Renal pelvis (tissue), 4 donors: ENCODE data around the gene GPR42. TPM values are rescaled to one million over a fixed set of nuclear protein-coding genes. Genes with fewer than 3 reads are reported as not detected.
"Not testable (repeated sequence)": the region's sequence is repeated elsewhere in the genome, so short reads cannot be mapped to it uniquely, and the experiment has no call there.

Source experiments
- DNase-seq: peaks from one replicate; pipeline ENCODE4 v3.0.0-alpha.2; 2013
- polyA plus RNA-seq, 3 donors: library from polyadenylated mRNA; unstranded; fragments of 120-200 nt; gene quantifications; one replicate each; pipeline ENCODE4 v1.2.1, GENCODE V29; 2013; ENCODE audit not compliant: insufficient read length in 3 of 3

The GPR42 gene
- polyA plus RNA-seq, 3 donors = 0.18 TPM; not detected in 2

DNA sequence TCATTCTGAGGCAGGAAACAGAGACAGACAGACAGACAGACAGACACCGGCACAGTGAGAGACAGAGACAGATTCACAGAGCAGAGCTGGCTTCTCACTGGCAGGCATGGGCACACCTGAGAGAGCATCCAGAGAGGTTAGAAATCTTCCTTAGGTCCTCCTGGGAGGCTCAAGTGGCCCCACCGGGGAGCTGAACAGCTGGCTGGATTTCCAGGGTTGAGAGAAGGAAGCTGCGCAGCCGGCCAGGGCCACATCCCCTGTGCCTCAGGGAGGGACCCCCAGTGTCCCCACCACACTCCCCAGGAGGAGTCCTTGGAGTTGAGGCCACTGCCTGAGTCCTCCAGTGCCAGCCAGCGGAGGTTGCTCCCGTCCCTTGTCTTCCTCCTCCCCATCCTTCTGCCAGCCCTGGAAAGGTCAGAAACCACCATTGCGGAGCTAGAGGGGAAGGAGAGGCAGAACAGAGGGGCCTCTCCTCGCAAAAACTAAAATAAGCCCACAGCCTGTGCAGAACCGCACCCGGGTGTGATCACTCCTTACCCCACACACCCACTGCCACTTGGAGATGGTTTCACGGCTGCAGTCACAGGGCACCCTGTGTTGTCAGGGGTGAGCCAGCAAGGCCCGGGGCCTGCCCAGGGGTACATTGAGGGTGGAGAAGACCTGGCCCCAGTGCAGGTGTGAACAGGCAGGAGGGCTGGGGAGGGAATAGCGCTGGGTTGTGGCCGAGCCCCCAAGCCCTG lies 8.4 kb upstream of the GPR42 start:
- no peak for DNase-seq

DNA sequence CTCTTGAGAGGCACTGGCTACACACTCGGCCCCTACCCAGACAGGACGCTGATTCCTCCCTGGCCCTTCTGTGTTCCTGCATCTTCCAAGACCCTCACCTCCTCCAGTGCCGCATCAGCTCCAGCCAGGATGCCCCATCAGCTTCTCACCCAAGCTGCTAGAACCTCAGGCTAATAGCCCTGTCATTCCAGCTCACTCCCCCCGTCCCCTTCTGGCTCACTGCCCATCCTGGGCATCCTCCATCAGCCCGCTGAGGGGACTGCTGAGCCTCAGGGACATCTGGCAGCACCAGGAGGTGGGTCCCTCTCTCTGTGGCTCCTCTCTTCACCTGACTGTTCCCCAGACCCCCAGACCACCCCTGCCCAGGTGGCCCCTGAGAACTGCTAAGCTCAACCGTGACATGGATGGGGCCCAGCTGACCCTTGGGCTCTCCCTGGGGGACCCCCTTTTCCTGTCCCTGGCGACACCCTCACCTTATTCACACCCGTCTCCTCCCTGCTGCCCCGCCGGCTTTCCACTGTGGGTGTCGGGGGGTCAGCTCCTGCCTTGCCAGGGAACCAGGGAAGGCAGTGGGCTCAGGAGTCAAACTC lies 7.8 kb upstream of the GPR42 start:
- no peak for DNase-seq

DNA sequence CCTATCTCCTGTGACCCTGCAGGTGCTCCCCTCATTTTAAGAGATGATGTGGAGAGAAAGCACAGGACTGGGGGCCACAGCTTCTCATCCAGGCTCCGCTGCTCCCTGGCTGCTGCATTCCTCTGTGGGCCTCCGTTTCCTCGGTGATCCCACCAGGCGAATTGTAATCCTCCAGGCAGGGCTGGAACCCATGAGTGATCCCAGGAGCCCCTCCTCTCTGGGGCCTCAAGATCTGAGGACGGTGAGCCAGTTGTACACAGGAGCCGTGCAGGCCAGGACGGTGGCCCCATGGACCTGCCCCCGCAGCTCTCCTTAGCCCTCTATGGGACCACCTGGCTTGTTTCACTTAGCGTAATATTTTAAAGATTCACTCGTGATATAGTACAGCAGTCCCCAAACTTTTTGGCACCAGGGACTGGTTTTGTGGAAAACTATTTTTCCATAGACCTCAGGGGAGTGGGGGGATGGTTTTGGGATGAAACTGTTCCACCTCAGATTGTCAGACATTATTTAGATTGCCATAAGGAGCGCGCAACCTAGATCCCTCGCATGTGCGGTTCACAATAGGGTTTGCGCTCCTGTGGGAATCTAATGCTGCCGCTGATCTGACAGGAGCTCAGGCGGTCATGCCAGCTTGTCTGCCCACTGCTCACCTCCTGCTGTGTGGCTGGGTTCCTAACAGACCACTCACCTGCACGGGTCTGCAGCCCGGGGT lies 7.0 kb upstream of the GPR42 start:
- no peak for DNase-seq

DNA sequence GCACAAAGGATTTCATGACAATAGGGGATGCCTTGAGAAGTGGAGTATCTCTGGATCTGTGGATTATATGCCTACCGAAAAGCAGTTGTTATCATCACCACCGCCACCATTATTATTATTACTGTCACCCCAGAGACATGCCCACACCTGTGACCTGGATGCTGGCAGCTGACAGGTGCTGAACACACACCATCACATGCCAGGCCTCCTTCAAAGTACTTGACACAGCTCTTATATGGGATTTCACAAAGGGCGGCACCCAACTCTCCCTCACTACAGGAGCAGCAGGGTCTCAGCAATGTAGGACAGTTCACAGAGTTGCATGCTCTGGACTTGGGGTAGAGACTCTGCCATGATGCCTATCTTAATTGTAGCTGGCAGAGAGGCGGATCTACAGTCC lies 5.6 kb upstream of the GPR42 start:
- DNase-seq = no peak

DNA sequence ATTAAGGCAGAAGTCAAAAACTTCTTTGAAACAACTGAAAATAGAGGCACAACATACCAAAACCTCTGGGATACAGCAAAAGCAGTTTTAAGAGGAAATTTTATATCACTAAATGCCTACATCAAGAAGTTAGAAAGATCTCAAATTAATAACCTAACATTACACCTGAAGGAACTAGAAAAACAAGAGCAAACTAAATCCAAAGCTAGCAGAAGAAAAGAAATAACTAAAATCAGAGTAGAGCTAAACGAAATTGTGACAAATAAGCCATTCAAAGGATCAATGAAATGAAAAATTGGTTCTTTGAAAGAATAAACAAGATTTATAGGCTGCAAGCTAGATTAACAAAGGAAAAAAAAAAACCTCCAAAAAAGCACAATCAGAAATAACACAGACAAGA lies 2.5 kb upstream of the GPR42 start:
- no peak for DNase-seq

DNA sequence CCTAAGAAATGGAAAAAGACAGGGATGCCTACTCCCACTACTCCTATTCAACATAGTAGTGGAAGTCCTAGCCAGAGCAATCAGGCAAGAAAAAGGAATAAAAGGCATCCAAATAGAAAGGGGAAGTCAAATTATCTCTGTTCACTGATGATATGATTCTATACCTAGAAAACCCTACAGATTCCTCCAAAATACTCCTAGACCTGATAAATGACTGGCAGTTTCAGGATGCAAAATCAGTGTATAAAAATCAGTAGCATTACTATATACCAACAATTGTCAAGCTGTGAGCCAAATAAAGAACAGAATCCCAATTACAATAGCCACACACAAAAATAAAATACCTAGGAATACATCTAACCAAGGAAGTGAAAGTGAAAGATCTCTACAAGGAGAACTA lies 1.3 kb upstream of the GPR42 start:
- DNase-seq = no peak

DNA sequence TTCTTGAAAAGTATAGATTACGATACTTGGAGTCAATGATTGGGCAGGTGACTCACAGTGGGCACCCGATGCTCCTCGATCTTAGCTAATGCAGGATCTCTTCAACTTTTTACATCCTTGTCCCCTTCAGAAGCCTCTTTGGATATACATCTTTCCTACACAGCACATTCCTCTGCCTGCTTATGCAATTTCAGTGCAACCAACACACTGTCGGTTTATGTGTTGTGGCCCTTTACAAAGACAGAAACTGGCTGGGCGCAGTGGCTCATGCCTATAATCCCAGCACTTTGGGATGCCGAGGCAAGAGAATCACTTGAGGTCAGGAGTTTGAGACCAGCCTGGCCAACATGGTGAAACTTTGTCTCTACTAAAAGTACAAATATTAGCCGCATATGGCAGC lies 2.6 kb downstream of the GPR42 start:
- no peak for DNase-seq

DNA sequence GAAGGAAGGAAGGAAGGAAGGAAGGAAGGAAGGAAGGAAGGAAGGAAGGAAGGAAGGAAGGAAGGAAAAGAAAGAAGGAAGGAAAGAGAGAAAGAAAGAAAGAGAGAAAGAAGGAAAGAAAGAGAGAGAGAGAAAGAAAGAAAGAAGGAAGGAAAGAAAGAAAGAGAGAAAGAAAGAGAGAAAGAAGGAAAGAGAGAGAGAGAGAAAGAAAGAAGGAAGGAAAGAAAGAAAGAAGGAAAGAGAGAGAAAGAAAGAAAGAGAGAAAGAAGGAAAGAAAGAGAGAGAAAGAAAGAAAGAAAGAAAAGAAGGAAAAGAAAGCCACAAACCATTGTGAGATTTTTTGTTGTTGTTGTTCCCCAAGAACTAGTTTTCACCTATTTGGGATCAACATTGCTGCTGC lies 3.2 kb downstream of the GPR42 start:
- not testable (repeated sequence) for DNase-seq

DNA sequence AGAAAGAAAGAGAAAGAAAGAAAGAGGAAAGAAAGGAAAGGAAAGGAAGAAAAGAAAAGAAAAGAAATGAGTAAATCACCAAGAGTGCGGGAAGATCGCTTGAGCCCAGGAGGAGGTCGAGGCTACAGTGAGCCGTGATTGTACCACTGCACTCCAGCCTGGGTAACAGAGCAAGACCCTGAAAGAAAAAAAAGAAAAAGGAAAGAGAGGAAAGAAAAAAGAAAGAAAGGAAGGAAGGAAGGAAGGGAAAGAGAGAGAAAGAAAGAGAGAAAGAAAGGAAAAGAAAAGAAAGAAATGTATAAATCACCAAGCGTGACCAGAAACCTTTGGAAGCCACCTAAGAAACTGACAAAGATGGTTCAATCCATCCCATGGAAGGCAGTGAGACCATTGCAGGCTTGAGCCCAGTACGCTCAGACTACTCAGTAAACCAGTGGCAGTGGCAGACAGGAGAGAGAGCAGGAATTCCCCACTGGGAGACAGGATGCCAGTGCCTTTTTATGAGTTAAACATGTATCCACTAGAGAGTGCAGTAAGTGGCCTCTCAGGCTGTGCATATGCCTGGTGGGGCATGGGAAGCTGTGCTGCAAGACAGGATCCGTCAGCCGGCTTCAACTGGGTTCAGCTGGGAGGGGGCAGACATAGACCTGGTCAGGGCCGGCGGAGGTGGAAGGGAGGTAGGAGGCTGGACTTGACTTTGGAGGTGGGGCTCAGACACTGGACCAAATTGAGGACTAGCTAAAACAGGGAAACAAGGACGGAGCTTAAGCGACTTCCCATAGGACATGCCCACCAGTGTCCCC lies 4.8 kb downstream of the GPR42 start:
- no peak for DNase-seq

DNA sequence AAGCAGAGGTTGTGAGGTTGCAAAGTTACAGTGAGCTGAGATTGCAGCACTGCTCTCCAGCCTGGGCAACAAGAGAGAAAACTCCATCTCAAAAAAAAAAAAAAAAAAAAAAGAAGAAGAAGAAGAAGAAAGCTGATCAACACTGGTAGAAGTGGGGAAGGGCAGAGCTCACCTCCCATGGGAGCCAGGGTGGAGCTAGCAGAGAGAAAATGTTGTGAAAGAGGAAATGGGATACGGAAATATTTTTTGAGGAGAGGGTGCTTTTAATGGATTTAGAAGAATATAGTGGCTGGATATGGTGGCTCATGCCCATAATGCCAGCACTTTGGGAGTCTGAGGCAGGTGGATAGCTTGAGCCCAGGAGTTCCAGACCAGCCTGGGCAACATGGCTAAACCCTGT lies 6.8 kb downstream of the GPR42 start:
- DNase-seq = no peak

DNA sequence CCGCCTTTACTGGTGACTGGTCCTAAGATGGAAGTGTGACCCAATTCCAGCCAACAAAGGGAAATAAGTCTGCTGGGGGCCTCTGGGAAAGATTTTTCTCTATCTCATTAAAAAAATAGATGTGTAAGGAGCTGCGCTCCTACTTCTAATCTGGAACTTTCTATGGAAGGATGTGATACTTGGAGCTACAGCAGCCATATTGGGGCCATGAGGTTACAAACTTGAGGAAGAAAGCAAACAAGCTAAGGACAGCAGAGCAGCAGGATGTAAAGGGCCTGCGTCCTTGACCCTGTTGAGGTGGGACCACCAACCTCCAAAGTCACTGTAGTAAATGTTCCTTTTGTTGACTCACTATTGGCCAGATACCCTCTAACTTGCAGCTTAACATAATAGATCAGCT lies 7.5 kb downstream of the GPR42 start:
- no peak for DNase-seq

DNA sequence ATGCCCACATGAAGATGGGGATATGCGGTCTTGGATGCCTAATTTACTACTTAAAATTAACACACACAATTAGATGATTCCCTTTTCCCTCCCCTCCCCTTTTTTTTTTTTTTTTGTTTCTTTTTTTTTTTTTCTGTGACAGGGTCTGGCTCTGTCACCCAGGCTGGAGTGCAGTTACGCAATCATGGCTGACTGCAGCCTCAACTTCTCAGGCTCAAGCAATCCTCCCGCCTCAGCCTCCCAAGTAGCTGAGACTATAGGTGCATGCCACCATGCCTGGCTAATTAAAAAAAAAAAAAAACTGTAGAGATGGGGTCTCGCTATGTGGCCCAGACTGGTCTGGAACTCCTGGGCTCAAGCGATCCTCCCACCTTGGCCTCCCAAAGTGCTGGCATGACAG lies 8.7 kb downstream of the GPR42 start:
- not testable (repeated sequence) for DNase-seq

DNA sequence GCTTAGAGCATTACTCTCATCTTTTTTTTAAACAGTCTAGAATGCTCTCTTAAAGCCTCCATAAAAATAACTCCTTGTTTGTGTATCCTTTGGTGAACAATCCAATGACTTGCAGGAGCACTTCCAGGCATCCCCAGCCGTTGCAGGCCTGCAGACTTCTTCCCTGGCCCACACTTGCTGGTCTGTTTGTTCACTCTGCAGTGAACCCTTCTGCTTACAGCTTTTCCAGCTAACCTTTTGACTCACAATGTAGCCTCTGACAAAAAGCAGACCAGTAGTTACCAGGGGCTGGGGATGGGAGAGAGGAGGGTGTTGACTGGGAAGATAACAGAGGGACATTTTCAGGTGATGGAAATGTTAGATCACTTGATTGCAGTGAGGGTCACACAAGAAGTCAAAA lies 9.1 kb downstream of the GPR42 start:
- DNase-seq = no peak

DNA sequence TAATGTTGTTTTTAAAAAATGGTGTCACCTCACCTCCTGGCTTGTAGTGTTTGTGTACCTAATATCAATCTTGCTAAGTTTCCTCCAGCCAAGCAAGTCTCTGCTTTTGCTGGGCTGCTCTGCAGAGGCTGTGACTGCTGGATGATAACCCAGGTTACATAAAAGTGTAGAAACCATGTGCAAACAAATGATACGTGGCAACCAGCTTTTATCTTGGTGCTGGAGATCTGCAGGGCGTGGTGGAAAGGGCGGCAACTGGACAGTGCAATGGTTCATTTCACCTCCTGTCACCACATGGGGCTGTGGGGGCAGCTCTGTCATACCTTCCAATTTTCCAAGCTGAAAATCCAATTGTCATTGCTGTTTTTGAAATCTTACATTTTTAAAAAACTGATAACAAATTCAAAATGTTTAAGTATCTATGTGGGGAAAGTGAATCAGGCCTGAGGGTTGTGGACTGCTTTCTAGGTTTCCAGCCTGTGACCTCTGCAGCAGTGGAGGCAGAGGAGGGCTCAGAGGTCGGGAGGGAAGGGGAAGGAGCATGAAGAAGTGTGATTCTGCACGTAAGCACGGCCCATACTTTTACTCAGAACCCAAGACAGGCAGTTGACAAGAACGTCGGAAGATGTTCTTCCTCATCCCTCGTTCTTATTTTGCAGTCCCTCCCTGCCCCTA lies 9.7 kb downstream of the GPR42 start:
- DNase-seq = no peak

DNA sequence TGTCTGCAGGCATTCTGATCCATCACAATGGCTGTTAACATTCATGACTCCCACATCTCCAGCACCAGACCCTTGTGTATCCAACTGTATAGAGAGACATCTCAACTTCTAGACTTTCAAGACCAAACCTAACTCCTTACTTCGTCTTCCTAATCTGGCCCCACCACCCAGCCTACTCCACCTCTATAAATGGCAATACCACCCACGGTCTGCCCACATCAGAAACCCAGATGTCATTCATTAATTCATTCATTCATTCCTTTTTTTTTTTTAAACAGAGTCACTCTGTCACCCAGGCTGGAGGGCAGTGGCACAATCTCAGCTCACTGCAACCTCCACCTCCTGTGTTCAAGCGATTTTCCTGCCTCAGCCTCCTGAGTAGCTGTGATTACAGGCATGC lies 10.4 kb downstream of the GPR42 start:
- no peak for DNase-seq

DNA sequence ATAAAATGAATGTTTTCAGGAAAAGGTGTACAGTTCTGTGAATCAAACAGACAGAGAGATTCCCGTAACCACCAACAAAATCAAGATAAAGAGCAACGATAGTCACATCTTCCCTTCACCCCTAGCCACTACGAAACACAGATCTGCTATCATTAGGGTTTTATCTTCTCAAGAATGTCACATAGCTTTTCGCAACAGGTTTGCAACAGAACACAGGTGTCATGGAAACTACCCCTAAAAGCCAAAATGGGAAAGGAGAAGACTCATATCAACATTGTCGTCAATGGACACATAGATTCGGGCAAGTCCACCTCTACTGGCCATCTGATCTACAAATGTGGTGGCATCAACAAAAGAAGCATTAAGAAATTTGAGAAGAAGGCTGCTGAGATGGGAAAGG lies 11.1 kb downstream of the GPR42 start:
- no peak for DNase-seq

DNA sequence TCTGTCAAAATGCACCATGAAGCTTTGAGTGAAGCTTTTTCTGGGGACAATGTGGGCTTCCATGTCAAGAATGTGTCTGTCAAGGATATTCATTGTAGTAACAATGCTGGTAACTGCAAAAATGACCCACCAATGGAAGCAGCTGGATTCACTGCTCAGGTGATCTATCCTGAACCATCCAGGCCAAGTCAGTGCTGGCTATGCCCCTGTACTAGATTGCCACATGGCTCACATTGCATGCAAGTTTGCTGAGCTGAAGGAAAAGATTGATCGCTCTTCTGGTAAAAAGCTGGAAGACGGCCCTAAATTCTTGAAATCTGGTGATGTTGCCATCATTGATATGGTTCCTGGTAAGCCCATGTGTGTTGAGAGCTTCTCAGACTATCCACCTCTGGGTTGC lies 12.7 kb downstream of the GPR42 start:
- DNase-seq = no peak

DNA sequence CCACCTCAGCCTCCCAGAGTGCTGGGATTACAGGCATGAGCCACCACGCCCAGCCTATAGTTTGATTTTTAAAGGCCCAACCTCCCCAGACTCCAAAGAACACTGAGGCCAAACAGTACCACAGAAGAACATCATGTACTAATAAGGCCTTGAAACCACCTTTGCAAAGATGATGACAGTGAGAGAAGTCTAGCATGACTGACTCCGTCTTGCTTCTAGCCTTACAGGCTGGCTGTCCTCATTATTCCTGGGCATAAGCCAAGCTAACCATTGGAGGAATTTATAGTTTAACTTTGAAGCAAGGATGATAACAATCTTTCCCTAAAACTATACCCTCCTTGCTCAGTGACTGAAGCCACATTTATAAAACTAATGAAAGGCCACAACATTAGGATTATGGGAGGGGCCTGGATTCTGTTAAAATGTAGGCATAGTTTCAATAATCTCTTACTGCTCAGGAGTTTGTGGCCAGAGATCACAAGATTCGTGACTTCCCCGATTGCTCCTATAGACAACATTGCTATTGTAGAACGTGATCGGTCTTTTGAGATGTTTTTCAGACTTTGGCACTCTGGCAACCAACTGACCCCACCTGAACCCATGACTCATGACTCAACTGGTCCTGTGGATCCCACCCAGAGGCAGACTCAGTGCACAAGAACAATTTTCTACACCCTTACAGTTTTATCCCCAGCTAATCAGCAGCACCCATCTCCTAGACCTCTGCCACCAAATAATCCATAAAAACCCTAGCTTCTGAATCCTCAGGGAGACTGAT lies 17.6 kb downstream of the GPR42 start:
- no peak for DNase-seq

DNA sequence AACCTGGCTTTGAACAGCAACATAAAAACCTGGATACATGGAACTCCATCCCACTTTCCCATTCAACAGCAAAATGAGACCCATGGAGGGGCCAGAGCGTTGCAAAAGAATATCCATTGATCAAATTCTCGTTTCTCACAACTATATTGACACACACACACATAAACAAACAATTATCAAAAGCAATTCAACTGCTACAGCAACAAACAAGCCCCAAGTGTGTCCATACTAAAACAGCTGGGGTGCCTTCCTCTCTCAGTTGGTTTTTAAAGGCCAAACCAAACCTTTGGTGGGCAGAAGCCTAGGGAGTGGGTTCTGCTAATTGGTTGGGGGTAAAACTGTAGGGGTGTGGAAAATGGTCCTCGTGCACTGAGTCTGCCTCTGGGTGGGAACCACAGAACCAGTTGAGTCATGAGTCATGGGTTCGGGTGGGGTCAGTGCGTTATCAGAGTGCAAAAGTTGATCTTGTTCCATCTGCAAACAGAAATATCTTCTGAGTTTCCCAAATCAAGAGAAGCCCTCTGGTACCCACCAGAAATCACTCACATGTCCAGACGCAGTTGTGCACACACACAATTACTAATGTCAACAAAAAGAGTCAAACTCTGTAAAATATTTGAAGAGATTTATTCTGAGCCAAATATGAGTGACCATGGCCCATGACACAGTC lies 18.5 kb downstream of the GPR42 start:
- DNase-seq = no peak
